Loucy (cell line): ENCODE measurements around the gene RINT1.

Experiments
- EZH2phosphoT487 ChIP-seq: fragments of 200-600 bp; IDR thresholded peaks from 2 replicates; pipeline ENCODE4 v1.6.1; 2018; ENCODE audit warnings: antibody characterized with exemption, mild to moderate bottlenecking, moderate library complexity, borderline replicate concordance
- TF ChIP-seq, protein P1 (sequence below): fragments of 200-600 bp; sonication (generic); conservative IDR thresholded peaks from 2 replicates; pipeline ENCODE4 v1.5.1; 2014; ENCODE audit warnings: mild to moderate bottlenecking, antibody characterized with exemption, low read length

GRCh38 chr7:105602325-105603305 is 70.6 kb downstream of the RINT1 start:
- TF ChIP-seq, protein P1, sequence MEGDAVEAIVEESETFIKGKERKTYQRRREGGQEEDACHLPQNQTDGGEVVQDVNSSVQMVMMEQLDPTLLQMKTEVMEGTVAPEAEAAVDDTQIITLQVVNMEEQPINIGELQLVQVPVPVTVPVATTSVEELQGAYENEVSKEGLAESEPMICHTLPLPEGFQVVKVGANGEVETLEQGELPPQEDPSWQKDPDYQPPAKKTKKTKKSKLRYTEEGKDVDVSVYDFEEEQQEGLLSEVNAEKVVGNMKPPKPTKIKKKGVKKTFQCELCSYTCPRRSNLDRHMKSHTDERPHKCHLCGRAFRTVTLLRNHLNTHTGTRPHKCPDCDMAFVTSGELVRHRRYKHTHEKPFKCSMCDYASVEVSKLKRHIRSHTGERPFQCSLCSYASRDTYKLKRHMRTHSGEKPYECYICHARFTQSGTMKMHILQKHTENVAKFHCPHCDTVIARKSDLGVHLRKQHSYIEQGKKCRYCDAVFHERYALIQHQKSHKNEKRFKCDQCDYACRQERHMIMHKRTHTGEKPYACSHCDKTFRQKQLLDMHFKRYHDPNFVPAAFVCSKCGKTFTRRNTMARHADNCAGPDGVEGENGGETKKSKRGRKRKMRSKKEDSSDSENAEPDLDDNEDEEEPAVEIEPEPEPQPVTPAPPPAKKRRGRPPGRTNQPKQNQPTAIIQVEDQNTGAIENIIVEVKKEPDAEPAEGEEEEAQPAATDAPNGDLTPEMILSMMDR, result no peak
- TF ChIP-seq EZH2phosphoT487, result no peak
